H1 (cell line): ENCODE results near the gene ZBTB7A. TPM values are rescaled to one million over a fixed set of nuclear protein-coding genes. Genes with fewer than 3 reads are reported as not detected.

Source experiments
- CTCF ChIA-PET: fragments of 300-600 bp; sonication (Branson Sonifier 250); formaldehyde crosslinking; loops from one replicate; lab custom pipeline; 2021; ENCODE audit not compliant: partially characterized antibody; lab: Charles Lee
- POLR2A ChIA-PET: fragments of 300-600 bp; sonication (Branson Sonifier 250); formaldehyde crosslinking; loops from one replicate; lab custom pipeline; 2021; ENCODE audit warnings: inconsistent platforms; ENCODE audit not compliant: partially characterized antibody; lab: Charles Lee
- DNase-seq, 2 experiments: peaks; one replicate each; pipeline versions ENCODE4 v3.0.0 to v3.0.0-alpha.2; 2010 to 2022; ENCODE audit warnings: low spot score in 2 of 2, low read depth in 1 of 2, mixed read lengths in 1 of 2
- FAIRE-seq: peaks from 2 replicates; lab custom pipeline; 2011; peaks lifted over from hg19 to GRCh38; lab: Jason Lieb, UNC
- H2AFZ ChIP-seq: 2 replicates; pipeline ENCODE4 v1.8.1; 2012; ENCODE audit warnings: low read length, inconsistent platforms
- H2AK5ac ChIP-seq: 2 replicates; pipeline ENCODE4 v1.6.1; 2013; ENCODE audit warnings: low read depth, low read length
- H2BK120ac ChIP-seq: replicated peaks from 2 replicates; pipeline ENCODE3; 2013; ENCODE audit warnings: low read depth, low read length, inconsistent platforms
- H2BK12ac ChIP-seq: 2 replicates; pipeline ENCODE4 v1.6.1; 2013; ENCODE audit warnings: low read depth, low read length
- H2BK15ac ChIP-seq: 2 replicates; pipeline ENCODE4 v1.6.1; 2013; ENCODE audit warnings: low read length
- H2BK20ac ChIP-seq: 2 replicates; pipeline ENCODE4 v1.6.1; 2013; ENCODE audit warnings: low read length
- H2BK5ac ChIP-seq: 2 replicates; pipeline ENCODE4 v1.6.1; 2013; ENCODE audit warnings: low read depth, low read length
- H3K14ac ChIP-seq: 2 replicates; pipeline ENCODE4 v1.6.1; 2013; ENCODE audit warnings: inconsistent platforms; ENCODE audit not compliant: insufficient read length
- H3K18ac ChIP-seq: 2 replicates; pipeline ENCODE4 v1.6.1; 2013; ENCODE audit warnings: low read length; ENCODE audit errors: extremely low read depth
- H3K23ac ChIP-seq: 2 replicates; pipeline ENCODE4 v1.6.1; 2013; ENCODE audit warnings: inconsistent platforms; ENCODE audit not compliant: insufficient read length
- H3K23me2 ChIP-seq: 2 replicates; pipeline ENCODE4 v1.6.1; 2013; ENCODE audit warnings: low read depth, low read length
- H3K27ac ChIP-seq: 2 replicates; pipeline ENCODE4 v1.6.1; 2011; ENCODE audit warnings: low read depth, low read length, inconsistent platforms
- H3K27me3 ChIP-seq, 4 experiments: replicated peaks in 1 of 4; 1 replicate in 1 of 4; 2 replicates in 3 of 4; pipeline versions ENCODE4 v1.6.1 to v1.8.1; 2011 to 2013; ENCODE audit warnings: low read length in 3 of 4, mild to moderate bottlenecking in 3 of 4, inconsistent platforms in 2 of 4, mixed read lengths in 2 of 4, moderate library complexity in 1 of 4; ENCODE audit not compliant: control insufficient read depth in 3 of 4, insufficient read depth in 3 of 4; ENCODE audit errors: extremely low read depth in 1 of 4
- H3K36me3 ChIP-seq, 4 experiments: 2 replicates each; pipeline versions ENCODE4 v1.6.1 to v1.8.1; 2011 to 2013; ENCODE audit warnings: mild to moderate bottlenecking in 4 of 4, low read length in 3 of 4, moderate library complexity in 2 of 4, control low read depth in 1 of 4, inconsistent platforms in 1 of 4; ENCODE audit not compliant: insufficient read depth in 4 of 4, control insufficient read depth in 2 of 4
- H3K4ac ChIP-seq: replicated peaks from 2 replicates; pipeline ENCODE3; 2013; ENCODE audit warnings: low read length, low read depth, mixed read lengths, inconsistent platforms; ENCODE audit not compliant: insufficient read length
- H3K4me1 ChIP-seq, 4 experiments: replicated peaks in 1 of 4; 1 replicate in 1 of 4; 2 replicates in 3 of 4; pipeline versions ENCODE4 v1.6.1 to v1.8.1; 2011 to 2013; ENCODE audit warnings: low read length in 3 of 4, inconsistent platforms in 2 of 4, mixed read lengths in 1 of 4; ENCODE audit not compliant: insufficient read depth in 4 of 4, control insufficient read depth in 3 of 4
- H3K4me2 ChIP-seq, 2 experiments: 2 replicates each; pipeline versions ENCODE4 v1.6.1 to v1.8.1; 2011 to 2013; ENCODE audit warnings: low read depth in 2 of 2, low read length in 2 of 2, control low read depth in 1 of 2, inconsistent platforms in 1 of 2, mild to moderate bottlenecking in 1 of 2; ENCODE audit not compliant: insufficient read depth in 1 of 2
- H3K4me3 ChIP-seq, 4 experiments: fragments of 200-600, 300-600 bp in 1 of 4; sonication (generic), shearing (Covaris generic), sonication (Bioruptor Twin) in 1 of 4; 2 replicates each; pipeline versions ENCODE4 v1.5.1 to v1.8.1; 2011 to 2016; ENCODE audit warnings: low read length in 4 of 4, low read depth in 3 of 4, control low read depth in 2 of 4, inconsistent platforms in 2 of 4, mild to moderate bottlenecking in 2 of 4, mixed read lengths in 1 of 4, moderate library complexity in 1 of 4; ENCODE audit not compliant: insufficient read depth in 2 of 4; ENCODE audit errors: extremely low read depth in 1 of 4
- H3K56ac ChIP-seq: replicated peaks from 2 replicates; pipeline ENCODE3; 2013; ENCODE audit warnings: low read depth, mild to moderate bottlenecking, mixed read lengths, low read length, inconsistent platforms; ENCODE audit not compliant: insufficient read length
- H3K79me1 ChIP-seq: 2 replicates; pipeline ENCODE4 v1.6.1; 2013; ENCODE audit warnings: low read depth, low read length, control low read depth
- H3K79me2 ChIP-seq, 2 experiments: 2 replicates each; pipeline versions ENCODE4 v1.6.1 to v1.8.1; 2012 to 2013; ENCODE audit warnings: low read length in 2 of 2, mild to moderate bottlenecking in 2 of 2, inconsistent platforms in 1 of 2; ENCODE audit not compliant: insufficient read depth in 2 of 2, control insufficient read depth in 1 of 2
- H3K9ac ChIP-seq, 4 experiments: replicated peaks in 1 of 4; 1 replicate in 1 of 4; 2 replicates in 3 of 4; pipeline versions ENCODE4 v1.6.1 to v1.8.1; 2011 to 2013; ENCODE audit warnings: low read depth in 3 of 4, low read length in 3 of 4, control low read depth in 2 of 4, mild to moderate bottlenecking in 2 of 4, moderate library complexity in 2 of 4, inconsistent platforms in 1 of 4; ENCODE audit errors: extremely low read depth in 1 of 4
- H3K9me3 ChIP-seq, 2 experiments: 2 replicates each; pipeline versions ENCODE4 v1.6.1 to v1.8.1; 2012 to 2013; ENCODE audit warnings: mild to moderate bottlenecking in 2 of 2, moderate library complexity in 2 of 2, control low read depth in 1 of 2, inconsistent platforms in 1 of 2, low read depth in 1 of 2, low read length in 1 of 2, mixed read lengths in 1 of 2; ENCODE audit not compliant: insufficient read depth in 2 of 2
- H4K20me1 ChIP-seq, 2 experiments: replicated peaks in 1 of 2; 2 replicates each; pipeline versions ENCODE3 to v1.8.1; 2011 to 2013; ENCODE audit warnings: inconsistent platforms in 2 of 2, low read length in 2 of 2, mild to moderate bottlenecking in 1 of 2; ENCODE audit not compliant: insufficient read depth in 2 of 2, control insufficient read depth in 1 of 2
- H4K5ac ChIP-seq: 2 replicates; pipeline ENCODE4 v1.6.1; 2013; ENCODE audit warnings: low read length, low read depth, mixed read lengths, inconsistent platforms; ENCODE audit not compliant: insufficient read length
- H4K8ac ChIP-seq: 2 replicates; pipeline ENCODE4 v1.8.0; 2013; ENCODE audit warnings: mild to moderate bottlenecking, moderate library complexity, low read length, inconsistent platforms; ENCODE audit not compliant: insufficient read depth; ENCODE audit errors: extremely low read depth
- H4K91ac ChIP-seq: replicated peaks from 2 replicates; pipeline ENCODE3; 2013; ENCODE audit warnings: low read length, mixed read lengths, inconsistent platforms; ENCODE audit not compliant: insufficient read length
- BRCA1 ChIP-seq: IDR thresholded peaks from 2 replicates; pipeline ENCODE4 v1.6.1; 2012; ENCODE audit warnings: low read depth, low read length, improper control_type of control experiment
- EGR1 ChIP-seq: IDR thresholded peaks from 2 replicates; pipeline ENCODE4 v1.6.1; 2011; ENCODE audit warnings: low read depth, low read length, borderline replicate concordance
- MAX ChIP-seq: IDR thresholded peaks from 2 replicates; pipeline ENCODE4 v1.6.1; 2012; ENCODE audit warnings: inconsistent platforms
- NRF1 ChIP-seq: IDR thresholded peaks from 2 replicates; pipeline ENCODE4 v1.6.1; 2011; ENCODE audit warnings: mild to moderate bottlenecking, low read depth, low read length, improper control_type of control experiment
- POLR2AphosphoS5 ChIP-seq: IDR thresholded peaks from 2 replicates; pipeline ENCODE4 v1.6.1; 2011; ENCODE audit warnings: low read depth, low read length
- RFX5 ChIP-seq: IDR thresholded peaks from 2 replicates; pipeline ENCODE4 v1.6.1; 2011; ENCODE audit warnings: low read depth, low read length, improper control_type of control experiment, borderline replicate concordance
- SIN3A ChIP-seq, 2 experiments: IDR thresholded peaks in 1 of 2; conservative IDR thresholded peaks in 1 of 2; 2 replicates each; pipeline ENCODE4 v1.6.1; 2011 to 2012; ENCODE audit warnings: low read length in 2 of 2, improper control_type of control experiment in 1 of 2, low read depth in 1 of 2, mild to moderate bottlenecking in 1 of 2
- SP1 ChIP-seq: IDR thresholded peaks from 2 replicates; pipeline ENCODE4 v1.6.1; 2011; ENCODE audit warnings: low read depth, low read length
- USF2 ChIP-seq: IDR thresholded peaks from 2 replicates; pipeline ENCODE4 v1.6.1; 2011; ENCODE audit warnings: low read length, improper control_type of control experiment
- WGBS, 2 experiments: shearing (Covaris generic) in 1 of 2; methylation state at CpG; one replicate each; pipeline versions ENCODE4 v1.1.6 to v1.1.7; 2013 to 2015; ENCODE audit warnings: low lambda C conversion rate in 2 of 2, mixed read lengths in 2 of 2, inconsistent platforms in 1 of 2, low coverage in 1 of 2, missing lambda C conversion rate in 1 of 2; ENCODE audit not compliant: insufficient replicate concordance in 2 of 2, insufficient coverage in 1 of 2, insufficient read length in 1 of 2; ENCODE audit errors: extremely low coverage in 1 of 2, missing lambda C conversion rate in 1 of 2; 5-methylcytosine and 5-hydroxymethylcytosine counted together
- polyA plus RNA-seq, 7 experiments: library from polyadenylated mRNA; depleted of rRNA in 3 of 7; stranded (reverse) in 5 of 7; unstranded in 2 of 7; fragments of >200 nt in 5 of 7; fragments of 200-250 nt in 2 of 7; gene quantifications; 1 replicate in 5 of 7; 2 replicates in 1 of 7; 4 replicates in 1 of 7; pipeline versions ENCODE4 v1.2.1 to v1.2.3, GENCODE V29; 2011 to 2013; ENCODE audit warnings: missing spikeins in 2 of 7, mixed read lengths in 2 of 7
- total RNA-seq: library from RNA; stranded (reverse); fragmentation: NEBNext Ultra II Directional; extraction: Animal tissue kit (Norgen Biotek cat#: 25700); gene quantifications from 2 replicates; pipeline ENCODE4 v1.2.1, GENCODE V29; 2021

ZBTB7A gene
- total and polyA plus RNA-seq, 2 of the 8 experiments (the other 6 are each of a cell fraction or from before 2014, with no cell fraction given), result 5.6 to 17.8 TPM

- H3K79me1 ChIP-seq, result no peaks in the 10 kb centered on the region
- H2BK12ac ChIP-seq, result no peak overlapping the region
- H2AK5ac ChIP-seq, result no peak overlapping the region
- no peak overlapping the region for H3K4me2 ChIP-seq
- H2AFZ ChIP-seq, result no peak overlapping the region
- ChIA-PET POLR2A (interaction anchor here (1.0 to 2.8 kb wide), 3 partner anchors 15 to 110 kb away, joined by 5 to 12 read pairs (median 6); partner anchors contain the start of gene EEF2), CTCF (interaction anchor here (1.4 kb wide), 1 partner anchor 46 kb away, joined by 5 read pairs; no protein-coding TSS in a partner anchor)
- H3K23ac ChIP-seq, result no peak overlapping the region
- peaks cover 4 to 11% of the 10 kb centered on the region in 2 experiments for H4K20me1 ChIP-seq
- no peak overlapping the region for H2BK15ac ChIP-seq
- no peaks in the 10 kb centered on the region for H3K23me2 ChIP-seq
- TF ChIP-seq EGR1 (no peak), SIN3A (conservative IDR thresholded peaks at IDR 0.05 in 1 of 2, IDR thresholded peaks at IDR 0.05 in 1 of 2; ENCODE audit: low read depth in 1 of 2, low read length in 2 of 2) (no peak), USF2 (no peak), POLR2AphosphoS5 (no peak), NRF1 (no peak), SP1 (no peak), RFX5 (no peak), MAX (no peak), BRCA1 (no peak)
- no peak overlapping the region for H4K5ac ChIP-seq
- H3K36me3 ChIP-seq, result peaks cover 5 to 42% (median 26%) of the 10 kb centered on the region in 4 experiments; a peak in 7 of 8 replicates
- H3K14ac ChIP-seq, result no peak overlapping the region
- H3K79me2 ChIP-seq, result no peaks in the 10 kb centered on the region
- H3K4ac ChIP-seq, result no peak overlapping the region
- H3K4me3 ChIP-seq, result no peak overlapping the region
- no peak overlapping the region for H3K18ac ChIP-seq
- no peak for FAIRE-seq
- no peaks in the 10 kb centered on the region for H3K27me3 ChIP-seq
- H3K27ac ChIP-seq, result no peak overlapping the region
- H4K91ac ChIP-seq, result no peak overlapping the region
- no peak overlapping the region for H2BK120ac ChIP-seq
- H3K56ac ChIP-seq, result no peak overlapping the region
- no peak overlapping the region for H2BK5ac ChIP-seq
- 94% methylated on average over 14 of the region's 19 CpGs; no CpG with 5 or more reads in 1 of the 2 experiments for WGBS, 2 experiments
- no peaks in the 10 kb centered on the region for H3K4me1 ChIP-seq
- DNase-seq, result no peak
- no peaks in the 10 kb centered on the region for H3K9me3 ChIP-seq
- no peak overlapping the region; the same call in 1 of the 2 replicates for H4K8ac ChIP-seq
- no peak overlapping the region for H3K9ac ChIP-seq
- no peak overlapping the region for H2BK20ac ChIP-seq
Observed at GRCh38 chr19:4094291-4094690, 27.6 kb upstream of the ZBTB7A start.
